ENCODE results near the gene GRIA4.

DNA sequence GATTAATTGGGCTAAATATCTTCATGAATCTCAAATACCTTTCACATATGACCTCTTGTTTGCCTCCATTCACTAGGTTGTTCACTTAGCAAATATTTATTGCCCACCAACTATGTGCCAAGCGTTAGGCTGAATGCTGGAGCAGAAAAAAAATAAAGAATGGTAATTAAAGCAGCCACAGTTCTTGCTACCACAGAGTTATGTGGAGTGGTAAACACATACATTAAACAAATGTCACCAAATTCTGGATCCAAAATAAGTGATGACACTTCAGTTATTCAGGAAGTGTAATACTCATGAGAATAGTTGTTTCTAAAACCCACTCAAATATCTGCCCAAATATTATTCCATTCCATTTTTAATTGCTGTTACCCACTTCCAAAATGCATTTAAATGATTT, 128.4 kb downstream of the GRIA4 start:
- TF ChIP-seq GATA2 (IDR thresholded peaks at IDR 0.05; ENCODE audit: low read depth, low read length): no peak
- TF ChIP-seq GATA3 (IDR thresholded peaks at IDR 0.05; ENCODE audit: low read depth, low read length): no peak
